Measurements from ENCODE around the gene STH. TPM values are rescaled to one million over a fixed set of nuclear protein-coding genes. Genes with fewer than 3 reads are reported as not detected.

STH gene
- total RNA-seq, 1 experiment from 2014 or later = not detected

GRCh38 chr17:46047398-46047797 is 48.3 kb downstream of the STH start:
- ATAC-seq (no peak), DNase-seq (ENCODE audit: low read depth, low spot score) (no peak)
- Histone ChIP-seq H3K27me3 (ENCODE audit: control insufficient read depth, insufficient read depth, low read length) (no peaks in the 10 kb centered on the region), H3K4me1 (ENCODE audit: control insufficient read depth, insufficient read depth, low read length) (no peaks in the 10 kb centered on the region; the same call in 1 of the 2 replicates), H3K27ac (ENCODE audit: low read length) (no peak overlapping the region), H3K36me3 (ENCODE audit: control insufficient read depth, insufficient read depth, low read length) (peaks cover 6% of the 10 kb centered on the region; the same call in 1 of the 2 replicates), H3K4me3 (ENCODE audit: low read depth in 2 of 2, low read length in 2 of 2) (no peak overlapping the region), H3K9me3 (ENCODE audit: control insufficient read depth, insufficient read depth, low read depth, low read length) (no peaks in the 10 kb centered on the region)
- TF ChIP-seq POLR2AphosphoS5 (IDR thresholded peaks at IDR 0.05; ENCODE audit: low read depth, low read length) (no peak), SIN3A (IDR thresholded peaks at IDR 0.05; ENCODE audit: borderline replicate concordance, insufficient read depth, low read depth, low read length) (no peak), TCF7L2 (IDR thresholded peaks at IDR 0.05; ENCODE audit: low read depth, low read length) (no peak), REST (IDR thresholded peaks at IDR 0.05; ENCODE audit: insufficient read depth in 1 of 2, low read depth in 2 of 2, low read length in 1 of 2) (no peak), CTCF (IDR thresholded peaks at IDR 0.05) (no peak)
- intact Hi-C loops (cut with micrococcal nuclease; ENCODE audit: unreplicated experiment) = loop anchor here (10.0 kb wide), 1 partner anchor 147 kb away; the partner anchor contains the start of gene KANSL1
- CTCF ChIA-PET = no interaction called here
- no TSS peak for BruUV-seq (replicated peaks)
- POLR2A ChIA-PET = no interaction called here
- in situ Hi-C loops (cut with HindIII; ENCODE audit: low pct_unique_long_range_greater_than_20kb, low sequenced_read_pairs) = no loop called here

GRCh38 chr17:46047856-46048255 is 48.8 kb downstream of the STH start:
- in situ Hi-C loops (cut with HindIII; ENCODE audit: low pct_unique_long_range_greater_than_20kb, low sequenced_read_pairs) = no loop called here
- H3K27me3 ChIP-seq (ENCODE audit: control insufficient read depth, insufficient read depth, low read length) = no peaks in the 10 kb centered on the region
- no peaks in the 10 kb centered on the region for H3K9me3 ChIP-seq (ENCODE audit: control insufficient read depth, insufficient read depth, low read depth, low read length)
- ChIA-PET POLR2A (no interaction called here), CTCF (no interaction called here)
- H3K4me1 ChIP-seq (ENCODE audit: control insufficient read depth, insufficient read depth, low read length) = no peaks in the 10 kb centered on the region; the same call in 1 of the 2 replicates
- no peak overlapping the region for H3K27ac ChIP-seq (ENCODE audit: low read length)
- no peak for DNase-seq (ENCODE audit: low read depth, low spot score)
- no peak for ATAC-seq
- intact Hi-C loops (cut with micrococcal nuclease; ENCODE audit: unreplicated experiment) = loop anchor here (10.0 kb wide), 1 partner anchor 147 kb away; the partner anchor contains the start of gene KANSL1
- no peak overlapping the region for H3K4me3 ChIP-seq (ENCODE audit: low read depth in 2 of 2, low read length in 2 of 2)
- TF ChIP-seq SIN3A (IDR thresholded peaks at IDR 0.05; ENCODE audit: borderline replicate concordance, insufficient read depth, low read depth, low read length) (no peak), CTCF (IDR thresholded peaks at IDR 0.05) (no peak), TCF7L2 (IDR thresholded peaks at IDR 0.05; ENCODE audit: low read depth, low read length) (no peak), REST (IDR thresholded peaks at IDR 0.05; ENCODE audit: insufficient read depth in 1 of 2, low read depth in 2 of 2, low read length in 1 of 2) (no peak), POLR2AphosphoS5 (IDR thresholded peaks at IDR 0.05; ENCODE audit: low read depth, low read length) (no peak)
- peaks cover 6% of the 10 kb centered on the region; the same call in 1 of the 2 replicates for H3K36me3 ChIP-seq (ENCODE audit: control insufficient read depth, insufficient read depth, low read length)
- BruUV-seq (replicated peaks) = no TSS peak
